HG03442 (cell line): Measurements from ENCODE around the gene TIRAP.
A peak's percentile ranks its signal among the peaks of the same experiment; 100 is the strongest.
"Not testable (repeated sequence)": the region's sequence is repeated elsewhere in the genome, so short reads cannot be mapped to it uniquely, and the experiment has no call there.

ENCODE experiments used
- ATAC-seq: cut with Tn5 transposase; IDR thresholded peaks from one replicate; pipeline ENCODE4 v1.9.1; 2021; ENCODE audit warnings: mild to moderate bottlenecking, moderate library complexity; ENCODE audit not compliant: unreplicated experiment

The TIRAP gene

GRCh38 chr11:126282361-126282735 lies 545 bp upstream of the TIRAP start:
- peak; percentile 15 for ATAC-seq

- peak; percentile 47 for ATAC-seq
Measured at GRCh38 chr11:126284829-126285228, 1.9 kb downstream of the TIRAP start.

- ATAC-seq, result no peak
Measured at GRCh38 chr11:126288237-126288636, 5.3 kb downstream of the TIRAP start.

- ATAC-seq, result no peak
Measured at GRCh38 chr11:126290887-126291286, 8.0 kb downstream of the TIRAP start.

GRCh38 chr11:126293726-126294125 lies 10.8 kb downstream of the TIRAP start:
- ATAC-seq, result peak; percentile 71

GRCh38 chr11:126297004-126297403 lies 14.1 kb downstream of the TIRAP start:
- no peak for ATAC-seq

- peak; percentile 85 for ATAC-seq
Measured at GRCh38 chr11:126303623-126304456, 20.9 kb downstream of the TIRAP start, which contains the start of gene DCPS. TSS of gene DCPS (plus strand) at chr11:126304060. CDS start at chr11:126304081, 21 bp downstream.

GRCh38 chr11:126304457-126305075 lies 21.7 kb downstream of the TIRAP start:
- no peak for ATAC-seq

GRCh38 chr11:126305699-126306098 lies 22.8 kb downstream of the TIRAP start:
- ATAC-seq, result peak; percentile 53

GRCh38 chr11:126307706-126308105 lies 24.8 kb downstream of the TIRAP start:
- no peak for ATAC-seq

- ATAC-seq, result no peak
Measured at GRCh38 chr11:126308271-126308671, 25.4 kb downstream of the TIRAP start.

- not testable (repeated sequence) for ATAC-seq
Measured at GRCh38 chr11:126308771-126309170, 25.9 kb downstream of the TIRAP start.

GRCh38 chr11:126310200-126310991 lies 27.5 kb downstream of the TIRAP start:
- no peak for ATAC-seq

GRCh38 chr11:126310992-126311310 lies 28.1 kb downstream of the TIRAP start:
- no peak for ATAC-seq

GRCh38 chr11:126311401-126312291 lies 28.8 kb downstream of the TIRAP start:
- peak; percentile 77 for ATAC-seq

- no peak for ATAC-seq
Measured at GRCh38 chr11:126312961-126313360, 30.1 kb downstream of the TIRAP start.

GRCh38 chr11:126313826-126314225 lies 30.9 kb downstream of the TIRAP start:
- no peak for ATAC-seq

- no peak for ATAC-seq
Measured at GRCh38 chr11:126317432-126317755, 34.5 kb downstream of the TIRAP start.

GRCh38 chr11:126317756-126318573 lies 35.1 kb downstream of the TIRAP start:
- ATAC-seq, result peak; percentile 56
